K562 (cell line): ENCODE data around the gene TEX14. TPM values are rescaled to one million over a fixed set of nuclear protein-coding genes. Genes with fewer than 3 reads are reported as not detected.

Experiments
- CBX2 ChIP-seq: fragments of 200-600 bp; sonication (generic); IDR thresholded peaks from one replicate; pipeline ENCODE4 v1.6.1; 2012; ENCODE audit warnings: mild to moderate bottlenecking, low read length, inconsistent platforms; ENCODE audit not compliant: insufficient read depth, poor library complexity, severe bottlenecking
- EP300 ChIP-seq: IDR thresholded peaks from 2 replicates; pipeline ENCODE4 v1.6.1; 2012; ENCODE audit warnings: low read length, improper control_type of control experiment
- ETV6 ChIP-seq, 3 experiments: fragments of 150-350 bp in 1 of 3; sonication (generic) in 1 of 3; formaldehyde crosslinking in 1 of 3; IDR thresholded peaks; 2 replicates each; pipeline versions ENCODE4 v1.6.1 to v1.8.0; 2014 to 2022; ENCODE audit warnings: borderline replicate concordance in 2 of 3, low read depth in 2 of 3, antibody characterized with exemption in 1 of 3, low read length in 1 of 3, mild to moderate bottlenecking in 1 of 3, missing genetic modification reagents in 1 of 3
- FOXK2 ChIP-seq, 2 experiments: fragments of 450-650 bp; IDR thresholded peaks in 1 of 2; conservative IDR thresholded peaks in 1 of 2; 2 replicates each; pipeline ENCODE4 v1.6.1; 2016; ENCODE audit warnings: low read depth in 2 of 2, mild to moderate bottlenecking in 1 of 2
- MECOM ChIP-seq: fragments of 250-450 bp; sonication (Bioruptor Pico); IDR thresholded peaks from 2 replicates; pipeline ENCODE4 v1.8.0; 2022; ENCODE audit warnings: inconsistent platforms
- MTF1 ChIP-seq: fragments of 250-450 bp; sonication (Bioruptor Pico); IDR thresholded peaks from 2 replicates; pipeline ENCODE4 v1.9.0; 2021; ENCODE audit warnings: moderate library complexity, mild to moderate bottlenecking, inconsistent platforms, borderline replicate concordance
- TAF7 ChIP-seq: fragments of 450-650 bp; IDR thresholded peaks from 2 replicates; pipeline ENCODE4 v1.6.1; 2016; ENCODE audit warnings: missing genetic modification characterization, missing compliant biosample characterization
- ZBTB40 ChIP-seq, 2 experiments: fragments of 450-650 bp in 1 of 2; sonication (generic) in 1 of 2; formaldehyde crosslinking in 1 of 2; IDR thresholded peaks; 2 replicates each; pipeline versions ENCODE4 v1.7.1 to v1.9.0; 2016 to 2022; ENCODE audit warnings: inconsistent platforms in 1 of 2, mild to moderate bottlenecking in 1 of 2, missing genetic modification reagents in 1 of 2
- ZFP1 ChIP-seq: fragments of 450-650 bp; formaldehyde crosslinking; IDR thresholded peaks from 2 replicates; pipeline ENCODE4 v1.4.0; 2020; ENCODE audit warnings: mild to moderate bottlenecking, mixed read lengths
- ZKSCAN8 ChIP-seq: fragments of 200-800 bp; sonication (Bioruptor generic); IDR thresholded peaks from 2 replicates; pipeline ENCODE4 v1.6.1; 2016; ENCODE audit warnings: missing genetic modification characterization, missing compliant biosample characterization
- ZNF592 ChIP-seq: fragments of 450-650 bp; IDR thresholded peaks from 2 replicates; pipeline ENCODE4 v1.6.1; 2017; ENCODE audit warnings: antibody characterized with exemption, mild to moderate bottlenecking
- ZNF778 ChIP-seq: fragments of 450-650 bp; formaldehyde crosslinking; IDR thresholded peaks from 2 replicates; pipeline ENCODE4 v1.4.0; 2020; ENCODE audit warnings: mild to moderate bottlenecking, moderate library complexity
- polyA plus RNA-seq, 8 experiments: library from polyadenylated mRNA; depleted of rRNA in 4 of 8; stranded (reverse) in 5 of 8; unstranded in 3 of 8; fragments of >200 nt; fragmentation: Nextera tagmentation in 2 of 8; fragmentation: Illumina TruSeq in 1 of 8; extraction: Ambion mirVana in 2 of 8; extraction: Trizol in 1 of 8; gene quantifications; 2 replicates each; pipeline versions ENCODE4 v1.2.1 to v1.2.3, GENCODE V29; 2011 to 2014; ENCODE audit warnings: inconsistent platforms in 1 of 8, missing spikeins in 1 of 8
- total RNA-seq, 7 experiments: library from RNA; depleted of rRNA in 6 of 7; stranded (reverse); fragments of >200 nt in 6 of 7; fragmentation: Illumina TruSeq in 2 of 7; extraction: Trizol in 2 of 7; gene quantifications; 2 replicates each; pipeline versions ENCODE4 v1.2.1 to v1.2.3, GENCODE V29; 2011 to 2021; ENCODE audit warnings: low replicate concordance in 1 of 7

The TEX14 gene
- total and polyA plus RNA-seq, 9 of the 15 experiments (the other 6 are each of a cell fraction or from before 2014, with no cell fraction given): 0.05 to 0.12 (median 0.09) TPM; not detected in 1

DNA sequence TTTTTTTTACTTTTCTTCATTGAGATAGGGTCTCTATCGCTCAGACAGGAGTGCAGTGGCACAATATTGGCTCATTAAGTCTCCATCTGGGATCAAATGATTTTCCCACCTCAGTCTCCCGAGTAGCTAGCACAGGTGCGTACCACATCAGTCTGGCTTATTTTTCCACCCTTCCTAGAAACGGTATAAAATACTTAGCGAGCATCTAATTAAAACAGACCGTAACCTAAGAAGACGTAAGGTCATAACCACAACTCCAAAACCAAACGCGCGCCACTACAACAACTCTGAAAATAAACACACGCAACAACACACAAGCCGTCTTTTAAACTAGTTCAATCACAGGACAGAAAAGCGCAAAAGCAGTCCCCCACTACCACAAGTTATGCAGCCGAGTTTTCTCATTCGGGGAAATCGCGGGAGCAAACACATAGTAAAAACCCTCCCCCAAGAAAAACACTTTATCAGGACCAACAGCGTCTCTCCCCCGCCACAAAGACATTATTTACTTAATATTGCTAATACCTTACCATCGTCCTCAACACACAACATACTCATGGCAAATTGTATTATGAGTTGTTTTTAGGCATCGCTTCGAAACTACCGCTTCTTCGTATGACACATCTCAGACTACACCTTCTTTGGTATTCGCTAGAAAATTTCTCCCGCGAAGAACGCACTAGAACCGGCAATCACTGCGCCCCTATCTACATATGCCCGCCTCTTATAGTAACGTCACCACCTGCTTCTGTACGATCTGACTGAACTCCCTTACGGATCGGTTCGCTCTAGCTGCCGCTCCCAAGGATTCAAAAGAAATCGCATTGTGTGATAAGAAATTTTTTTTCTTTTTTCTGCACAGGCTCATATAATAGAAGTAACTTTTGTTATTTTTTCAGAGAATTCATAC lies 32.8 kb downstream of the TEX14 start (continued):
- TF ChIP-seq ZBTB40 (IDR thresholded peaks at IDR 0.05) (peak; percentile 20; the same call in 1 of the 2 replicates), ZBTB40 (CRISPR knock-in tag; IDR thresholded peaks at IDR 0.05) (peak; percentile 76), EP300 (peak; percentile 89), TAF7 (tag) (no peak), CBX2 (no peak), ETV6 (IDR thresholded peaks at IDR 0.05; ENCODE audit: borderline replicate concordance in 1 of 2, low read depth in 2 of 2, low read length in 1 of 2) (peak; percentile 34 to 86; a peak in 2 of 4 replicates), ETV6 (CRISPR knock-in tag; IDR thresholded peaks at IDR 0.05; ENCODE audit: borderline replicate concordance) (peak; percentile 65; the same call in 1 of the 2 replicates), MTF1 (CRISPR knock-in tag) (no peak), ZKSCAN8 (CRISPR knock-in tag) (peak; percentile 84), ZFP1 (CRISPR knock-in tag) (peak; percentile 96), ZNF778 (peak; percentile 92; the same call in 1 of the 2 replicates), MECOM (no peak), ZNF592 (peak; percentile 59; the same call in 1 of the 2 replicates), FOXK2 (conservative IDR thresholded peaks at IDR 0.05 in 1 of 2, IDR thresholded peaks at IDR 0.05 in 1 of 2; ENCODE audit: low read depth in 2 of 2) (peak; percentile 87 to 93)
